SK-N-SH (cell line): ENCODE results near the gene ARHGAP31.

ENCODE experiments used
- JUND ChIP-seq: IDR thresholded peaks from 2 replicates; pipeline ENCODE4 v1.4.0; 2012
- NRF1 ChIP-seq: IDR thresholded peaks from 2 replicates; pipeline ENCODE4 v1.6.1; 2012; ENCODE audit warnings: low read depth, mild to moderate bottlenecking, low read length
- POLR2AphosphoS5 ChIP-seq: IDR thresholded peaks from 2 replicates; pipeline ENCODE4 v1.6.1; 2012; ENCODE audit warnings: low read depth, low read length
- RFX5 ChIP-seq: IDR thresholded peaks from 2 replicates; pipeline ENCODE4 v1.6.1; 2012; ENCODE audit warnings: mild to moderate bottlenecking, improper control_type of control experiment, low read length
- SMC3 ChIP-seq: IDR thresholded peaks from 2 replicates; pipeline ENCODE4 v1.6.1; 2012; ENCODE audit warnings: low read depth, low read length, improper control_type of control experiment
- TEAD4 ChIP-seq: IDR thresholded peaks from 2 replicates; pipeline ENCODE4 v1.4.0; 2012; ENCODE audit warnings: mild to moderate bottlenecking, borderline replicate concordance; ENCODE audit not compliant: insufficient read depth
- YY1 ChIP-seq: IDR thresholded peaks from 2 replicates; pipeline ENCODE4 v1.4.0; 2012; ENCODE audit warnings: low read depth, mild to moderate bottlenecking
- TF ChIP-seq, protein P1 (sequence below): fragments of 200-600 bp; sonication (generic); IDR thresholded peaks from 2 replicates; pipeline ENCODE4 v1.6.1; 2017; ENCODE audit warnings: antibody characterized with exemption, mild to moderate bottlenecking, moderate library complexity
- TF ChIP-seq, protein P2 (sequence below): IDR thresholded peaks from 2 replicates; pipeline ENCODE4 v1.4.0; 2012; ENCODE audit warnings: low read depth
- TF ChIP-seq, protein P3 (sequence below): IDR thresholded peaks from 2 replicates; pipeline ENCODE4 v1.6.1; 2012; ENCODE audit warnings: mild to moderate bottlenecking, low read depth, low read length, moderate library complexity

DNA sequence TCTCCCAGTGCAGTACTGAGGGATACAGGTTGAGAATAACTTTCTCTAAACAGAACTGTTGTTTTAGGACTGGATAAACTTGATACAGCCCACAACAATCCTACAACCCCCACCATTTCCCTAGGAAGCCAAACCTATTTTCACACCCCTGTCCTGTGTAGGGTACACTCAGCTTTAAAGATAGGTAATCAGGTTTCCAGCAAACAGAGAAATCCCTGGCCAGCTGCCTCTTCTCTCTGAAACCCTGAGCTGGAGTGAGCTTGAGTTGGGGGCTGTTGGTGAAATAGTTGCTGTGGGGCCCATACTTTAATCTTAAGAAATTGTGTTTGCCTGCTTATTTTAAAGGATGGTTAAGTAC is 22.1 kb downstream of the ARHGAP31 start:
- TF ChIP-seq, protein P1, sequence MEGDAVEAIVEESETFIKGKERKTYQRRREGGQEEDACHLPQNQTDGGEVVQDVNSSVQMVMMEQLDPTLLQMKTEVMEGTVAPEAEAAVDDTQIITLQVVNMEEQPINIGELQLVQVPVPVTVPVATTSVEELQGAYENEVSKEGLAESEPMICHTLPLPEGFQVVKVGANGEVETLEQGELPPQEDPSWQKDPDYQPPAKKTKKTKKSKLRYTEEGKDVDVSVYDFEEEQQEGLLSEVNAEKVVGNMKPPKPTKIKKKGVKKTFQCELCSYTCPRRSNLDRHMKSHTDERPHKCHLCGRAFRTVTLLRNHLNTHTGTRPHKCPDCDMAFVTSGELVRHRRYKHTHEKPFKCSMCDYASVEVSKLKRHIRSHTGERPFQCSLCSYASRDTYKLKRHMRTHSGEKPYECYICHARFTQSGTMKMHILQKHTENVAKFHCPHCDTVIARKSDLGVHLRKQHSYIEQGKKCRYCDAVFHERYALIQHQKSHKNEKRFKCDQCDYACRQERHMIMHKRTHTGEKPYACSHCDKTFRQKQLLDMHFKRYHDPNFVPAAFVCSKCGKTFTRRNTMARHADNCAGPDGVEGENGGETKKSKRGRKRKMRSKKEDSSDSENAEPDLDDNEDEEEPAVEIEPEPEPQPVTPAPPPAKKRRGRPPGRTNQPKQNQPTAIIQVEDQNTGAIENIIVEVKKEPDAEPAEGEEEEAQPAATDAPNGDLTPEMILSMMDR = no peak
- TF ChIP-seq SMC3 = no peak
- TF ChIP-seq, protein P2, sequence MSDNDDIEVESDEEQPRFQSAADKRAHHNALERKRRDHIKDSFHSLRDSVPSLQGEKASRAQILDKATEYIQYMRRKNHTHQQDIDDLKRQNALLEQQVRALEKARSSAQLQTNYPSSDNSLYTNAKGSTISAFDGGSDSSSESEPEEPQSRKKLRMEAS = no peak
- no peak for TF ChIP-seq JUND
- TF ChIP-seq RFX5 = no peak
- no peak for TF ChIP-seq NRF1
- TF ChIP-seq, protein P3, sequence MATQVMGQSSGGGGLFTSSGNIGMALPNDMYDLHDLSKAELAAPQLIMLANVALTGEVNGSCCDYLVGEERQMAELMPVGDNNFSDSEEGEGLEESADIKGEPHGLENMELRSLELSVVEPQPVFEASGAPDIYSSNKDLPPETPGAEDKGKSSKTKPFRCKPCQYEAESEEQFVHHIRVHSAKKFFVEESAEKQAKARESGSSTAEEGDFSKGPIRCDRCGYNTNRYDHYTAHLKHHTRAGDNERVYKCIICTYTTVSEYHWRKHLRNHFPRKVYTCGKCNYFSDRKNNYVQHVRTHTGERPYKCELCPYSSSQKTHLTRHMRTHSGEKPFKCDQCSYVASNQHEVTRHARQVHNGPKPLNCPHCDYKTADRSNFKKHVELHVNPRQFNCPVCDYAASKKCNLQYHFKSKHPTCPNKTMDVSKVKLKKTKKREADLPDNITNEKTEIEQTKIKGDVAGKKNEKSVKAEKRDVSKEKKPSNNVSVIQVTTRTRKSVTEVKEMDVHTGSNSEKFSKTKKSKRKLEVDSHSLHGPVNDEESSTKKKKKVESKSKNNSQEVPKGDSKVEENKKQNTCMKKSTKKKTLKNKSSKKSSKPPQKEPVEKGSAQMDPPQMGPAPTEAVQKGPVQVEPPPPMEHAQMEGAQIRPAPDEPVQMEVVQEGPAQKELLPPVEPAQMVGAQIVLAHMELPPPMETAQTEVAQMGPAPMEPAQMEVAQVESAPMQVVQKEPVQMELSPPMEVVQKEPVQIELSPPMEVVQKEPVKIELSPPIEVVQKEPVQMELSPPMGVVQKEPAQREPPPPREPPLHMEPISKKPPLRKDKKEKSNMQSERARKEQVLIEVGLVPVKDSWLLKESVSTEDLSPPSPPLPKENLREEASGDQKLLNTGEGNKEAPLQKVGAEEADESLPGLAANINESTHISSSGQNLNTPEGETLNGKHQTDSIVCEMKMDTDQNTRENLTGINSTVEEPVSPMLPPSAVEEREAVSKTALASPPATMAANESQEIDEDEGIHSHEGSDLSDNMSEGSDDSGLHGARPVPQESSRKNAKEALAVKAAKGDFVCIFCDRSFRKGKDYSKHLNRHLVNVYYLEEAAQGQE = no peak
- TF ChIP-seq POLR2AphosphoS5 = no peak
- TF ChIP-seq TEAD4 = no peak
- TF ChIP-seq YY1 = no peak
